HepG2 (cell line): Measurements from ENCODE around the gene FOXR1. TPM values are rescaled to one million over a fixed set of nuclear protein-coding genes. Genes with fewer than 3 reads are reported as not detected.

ENCODE experiments used
- ASH2L ChIP-seq: fragments of 300-600, 200-600 bp; sonication (generic); IDR thresholded peaks from 2 replicates; pipeline ENCODE4 v1.7.0; 2017; ENCODE audit warnings: low read depth, mild to moderate bottlenecking, moderate library complexity, mixed read lengths, low read length; ENCODE audit not compliant: insufficient read length
- CEBPB ChIP-seq: IDR thresholded peaks from 2 replicates; pipeline ENCODE4 v1.6.1; 2011; ENCODE audit warnings: low read depth, low read length, improper control_type of control experiment, borderline replicate concordance
- FOXC1 ChIP-seq: sonication (generic); formaldehyde crosslinking; IDR thresholded peaks from 2 replicates; pipeline ENCODE4 v1.8.0; 2022; ENCODE audit warnings: mild to moderate bottlenecking, missing genetic modification reagents, borderline replicate concordance
- FOXK1 ChIP-seq: sonication (generic); formaldehyde crosslinking; IDR thresholded peaks from 2 replicates; pipeline ENCODE4 v1.4.0; 2020; ENCODE audit warnings: low read depth, missing genetic modification reagents, borderline replicate concordance
- HCFC1 ChIP-seq: fragments of 150-350 bp; IDR thresholded peaks from 2 replicates; pipeline ENCODE4 v1.6.1; 2014; ENCODE audit warnings: low read depth, low read length
- HOXA5 ChIP-seq: sonication (generic); formaldehyde crosslinking; IDR thresholded peaks from 2 replicates; pipeline ENCODE4 v1.4.0; 2020; ENCODE audit warnings: missing genetic modification reagents
- KAT7 ChIP-seq: IDR thresholded peaks from 2 replicates; pipeline ENCODE4 v1.6.1; 2018; ENCODE audit warnings: borderline replicate concordance, missing compliant biosample characterization
- MATR3 ChIP-seq: sonication (generic); formaldehyde crosslinking; IDR thresholded peaks from 2 replicates; pipeline ENCODE4 v1.4.0; 2020; ENCODE audit warnings: missing genetic modification reagents
- NONO ChIP-seq, 2 experiments: fragments of 450-650 bp in 1 of 2; sonication (generic) in 1 of 2; formaldehyde crosslinking in 1 of 2; IDR thresholded peaks in 1 of 2; conservative IDR thresholded peaks in 1 of 2; 2 replicates each; pipeline versions ENCODE4 v1.6.1 to v1.8.0; 2017 to 2022; ENCODE audit warnings: mild to moderate bottlenecking in 1 of 2, missing genetic modification reagents in 1 of 2, moderate library complexity in 1 of 2
- ZNF10 ChIP-seq: sonication (generic); formaldehyde crosslinking; IDR thresholded peaks from 2 replicates; pipeline ENCODE4 v1.4.0; 2020; ENCODE audit warnings: mild to moderate bottlenecking, low read depth, missing genetic modification reagents, borderline replicate concordance
- ZNF180 ChIP-seq: sonication (generic); formaldehyde crosslinking; IDR thresholded peaks from 2 replicates; pipeline ENCODE4 v1.4.0; 2020; ENCODE audit warnings: low read depth, missing genetic modification reagents, borderline replicate concordance
- ZNF512B ChIP-seq: sonication (generic); formaldehyde crosslinking; IDR thresholded peaks from 2 replicates; pipeline ENCODE4 v1.5.1; 2020; ENCODE audit warnings: missing genetic modification reagents, mild to moderate bottlenecking, borderline replicate concordance
- ZNF556 ChIP-seq: sonication (generic); formaldehyde crosslinking; IDR thresholded peaks from 2 replicates; pipeline ENCODE4 v1.4.0; 2020; ENCODE audit warnings: mild to moderate bottlenecking, missing genetic modification reagents, borderline replicate concordance
- ZNF770 ChIP-seq: sonication (generic); formaldehyde crosslinking; IDR thresholded peaks from 2 replicates; pipeline ENCODE4 v1.5.0; 2020; ENCODE audit warnings: mild to moderate bottlenecking, missing genetic modification reagents
- ZNF891 ChIP-seq: sonication (generic); formaldehyde crosslinking; IDR thresholded peaks from 2 replicates; pipeline ENCODE4 v1.5.0; 2020; ENCODE audit warnings: mild to moderate bottlenecking, missing genetic modification reagents
- polyA plus RNA-seq, 8 experiments: library from polyadenylated mRNA; depleted of rRNA in 3 of 8; stranded (reverse) in 7 of 8; unstranded in 1 of 8; fragments of >200 nt; fragmentation: Illumina TruSeq in 4 of 8; extraction: Trizol in 4 of 8; gene quantifications; 2 replicates each; pipeline versions ENCODE4 v1.2.1 to v1.2.3, GENCODE V29; 2011 to 2016; ENCODE audit warnings: low read depth in 4 of 8, missing spikeins in 1 of 8, mixed read lengths in 1 of 8; ENCODE audit not compliant: insufficient read depth in 1 of 8
- total RNA-seq, 5 experiments: library from RNA; depleted of rRNA; stranded (reverse); fragments of >200 nt; fragmentation: Illumina TruSeq; extraction: Trizol; gene quantifications; 2 replicates each; pipeline ENCODE4 v1.2.3, GENCODE V29; 2016; ENCODE audit warnings: low read depth in 1 of 5
- TF ChIP-seq, protein P1 (sequence below): IDR thresholded peaks from 2 replicates; pipeline ENCODE4 v1.6.1; 2016
- TF ChIP-seq, protein P2 (sequence below): sonication (generic); formaldehyde crosslinking; IDR thresholded peaks from 2 replicates; pipeline ENCODE4 v1.4.0; 2020; ENCODE audit warnings: missing genetic modification reagents, borderline replicate concordance

Gene FOXR1
- total and polyA plus RNA-seq, 2 of the 13 experiments (the other 11 are each of a cell fraction or from before 2014, with no cell fraction given), result not detected

GRCh38 chr11:119029340-119030028 lies 57.9 kb downstream of the FOXR1 start (continued):
- TF ChIP-seq HOXA5, result no peak
- TF ChIP-seq ZNF556 (CRISPR knock-in tag), result no peak; the same call in 1 of the 2 replicates
- no peak; the same call in 1 of the 2 replicates for TF ChIP-seq FOXC1 (CRISPR knock-in tag)
- no peak for TF ChIP-seq HCFC1
- no peak for TF ChIP-seq ZNF770 (CRISPR knock-in tag)
- TF ChIP-seq MATR3 (CRISPR knock-in tag), result no peak
- no peak for TF ChIP-seq ZNF10
- TF ChIP-seq NONO (IDR thresholded peaks at IDR 0.05), result no peak
- peak; percentile 39; the same call in 1 of the 2 replicates for TF ChIP-seq NONO (CRISPR knock-in tag; conservative IDR thresholded peaks at IDR 0.05)
- TF ChIP-seq FOXK1 (CRISPR knock-in tag), result 0 out of 2 replicates have a peak, but pooled peaks have one; percentile 30
- TF ChIP-seq, protein P1, sequence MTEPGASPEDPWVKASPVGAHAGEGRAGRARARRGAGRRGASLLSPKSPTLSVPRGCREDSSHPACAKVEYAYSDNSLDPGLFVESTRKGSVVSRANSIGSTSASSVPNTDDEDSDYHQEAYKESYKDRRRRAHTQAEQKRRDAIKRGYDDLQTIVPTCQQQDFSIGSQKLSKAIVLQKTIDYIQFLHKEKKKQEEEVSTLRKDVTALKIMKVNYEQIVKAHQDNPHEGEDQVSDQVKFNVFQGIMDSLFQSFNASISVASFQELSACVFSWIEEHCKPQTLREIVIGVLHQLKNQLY, result no peak
- no peak for TF ChIP-seq CEBPB
- TF ChIP-seq KAT7 (CRISPR knock-in tag), result no peak; the same call in 1 of the 2 replicates
- no peak for TF ChIP-seq ZNF512B (CRISPR knock-in tag)
- TF ChIP-seq ASH2L, result no peak
- TF ChIP-seq ZNF180, result no peak
- TF ChIP-seq ZNF891, result no peak
- TF ChIP-seq, protein P2, sequence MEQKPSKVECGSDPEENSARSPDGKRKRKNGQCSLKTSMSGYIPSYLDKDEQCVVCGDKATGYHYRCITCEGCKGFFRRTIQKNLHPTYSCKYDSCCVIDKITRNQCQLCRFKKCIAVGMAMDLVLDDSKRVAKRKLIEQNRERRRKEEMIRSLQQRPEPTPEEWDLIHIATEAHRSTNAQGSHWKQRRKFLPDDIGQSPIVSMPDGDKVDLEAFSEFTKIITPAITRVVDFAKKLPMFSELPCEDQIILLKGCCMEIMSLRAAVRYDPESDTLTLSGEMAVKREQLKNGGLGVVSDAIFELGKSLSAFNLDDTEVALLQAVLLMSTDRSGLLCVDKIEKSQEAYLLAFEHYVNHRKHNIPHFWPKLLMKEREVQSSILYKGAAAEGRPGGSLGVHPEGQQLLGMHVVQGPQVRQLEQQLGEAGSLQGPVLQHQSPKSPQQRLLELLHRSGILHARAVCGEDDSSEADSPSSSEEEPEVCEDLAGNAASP (CRISPR knock-in tag), result peak; percentile 66
